ENCODE measurements around the gene VAV2.

- TF ChIP-seq CTCF (IDR thresholded peaks at IDR 0.05) = no peak
- TF ChIP-seq POLR2AphosphoS5 (IDR thresholded peaks at IDR 0.05) = no peak
Observed at GRCh38 chr9:133957328-133957727, 34.8 kb downstream of the VAV2 start.

Measured in esophagus muscularis mucosa (tissue), 3 donors.